Liver (tissue), 9 donors: ENCODE measurements around the gene WNK2. TPM values are rescaled to one million over a fixed set of nuclear protein-coding genes. Genes with fewer than 3 reads are reported as not detected.

Experiments used
- DNase-seq: peaks from one replicate; pipeline ENCODE4 v3.0.0-alpha.2; 2017; ENCODE audit warnings: low spot score
- H3K27ac ChIP-seq, 2 donors: one replicate each; pipeline ENCODE4 v1.7.0; 2013; ENCODE audit warnings: inconsistent platforms in 2 of 2, low read length in 2 of 2, control low read depth in 1 of 2, low read depth in 1 of 2, mild to moderate bottlenecking in 1 of 2
- H3K27me3 ChIP-seq, 4 donors: one replicate each; pipeline versions ENCODE4 v1.6.1 to v1.7.0; 2013; ENCODE audit warnings: low read length in 3 of 4, inconsistent platforms in 1 of 4, mild to moderate bottlenecking in 1 of 4, moderate library complexity in 1 of 4; ENCODE audit not compliant: control insufficient read depth in 4 of 4, insufficient read depth in 4 of 4
- H3K36me3 ChIP-seq, 4 donors: one replicate each; pipeline versions ENCODE4 v1.6.1 to v1.7.0; 2013; ENCODE audit warnings: low read length in 3 of 4, mild to moderate bottlenecking in 3 of 4, low read depth in 1 of 4, moderate library complexity in 1 of 4; ENCODE audit not compliant: control insufficient read depth in 4 of 4, insufficient read depth in 3 of 4
- H3K4me1 ChIP-seq, 4 donors: one replicate each; pipeline versions ENCODE4 v1.6.1 to v1.7.0; 2013; ENCODE audit warnings: low read length in 3 of 4, mild to moderate bottlenecking in 3 of 4, moderate library complexity in 1 of 4; ENCODE audit not compliant: control insufficient read depth in 4 of 4, insufficient read depth in 4 of 4
- H3K4me3 ChIP-seq, 3 donors: one replicate each; pipeline versions ENCODE4 v1.6.1 to v1.7.0; 2013; ENCODE audit warnings: low read length in 3 of 3, control low read depth in 1 of 3, low read depth in 1 of 3, mild to moderate bottlenecking in 1 of 3
- H3K9ac ChIP-seq, 2 donors: one replicate each; pipeline ENCODE4 v1.7.0; 2013; ENCODE audit warnings: low read length in 2 of 2, mild to moderate bottlenecking in 2 of 2, moderate library complexity in 2 of 2, control low read depth in 1 of 2, low read depth in 1 of 2
- H3K9me3 ChIP-seq, 4 donors: one replicate each; pipeline versions ENCODE4 v1.6.1 to v1.7.0; 2013; ENCODE audit warnings: low read length in 3 of 4; ENCODE audit not compliant: control insufficient read depth in 4 of 4
- EGR1 ChIP-seq, 2 donors: IDR thresholded peaks; 2 replicates each; pipeline ENCODE4 v1.6.1; 2016 to 2018; ENCODE audit warnings: antibody characterized with exemption in 2 of 2, low read depth in 2 of 2
- FOXA1 ChIP-seq: IDR thresholded peaks from 2 replicates; pipeline ENCODE4 v1.6.1; 2016; ENCODE audit warnings: antibody characterized with exemption
- FOXA2 ChIP-seq: IDR thresholded peaks from 2 replicates; pipeline ENCODE4 v1.6.1; 2016; ENCODE audit warnings: antibody characterized with exemption
- GABPA ChIP-seq, 2 donors: IDR thresholded peaks in 1 of 2; conservative IDR thresholded peaks in 1 of 2; 2 replicates each; pipeline ENCODE4 v1.6.1; 2016; ENCODE audit warnings: antibody characterized with exemption in 2 of 2, mild to moderate bottlenecking in 1 of 2, moderate library complexity in 1 of 2
- HNF4A ChIP-seq, 2 donors: conservative IDR thresholded peaks; 2 replicates each; pipeline ENCODE4 v1.6.1; 2016; ENCODE audit warnings: antibody characterized with exemption in 2 of 2, mild to moderate bottlenecking in 2 of 2
- HNF4G ChIP-seq: IDR thresholded peaks from 2 replicates; pipeline ENCODE4 v1.6.1; 2016; ENCODE audit warnings: antibody characterized with exemption
- JUND ChIP-seq, 2 donors: IDR thresholded peaks; 2 replicates each; pipeline ENCODE4 v1.6.1; 2016; ENCODE audit warnings: antibody characterized with exemption in 2 of 2
- MAX ChIP-seq: IDR thresholded peaks from 2 replicates; pipeline ENCODE4 v1.6.1; 2016; ENCODE audit warnings: antibody characterized with exemption
- NR2F2 ChIP-seq: IDR thresholded peaks from 2 replicates; pipeline ENCODE4 v1.6.1; 2016; ENCODE audit warnings: antibody characterized with exemption
- RAD21 ChIP-seq, 2 donors: IDR thresholded peaks; 2 replicates each; pipeline ENCODE4 v1.6.1; 2016; ENCODE audit warnings: antibody characterized with exemption in 2 of 2, mild to moderate bottlenecking in 2 of 2
- RXRA ChIP-seq, 2 donors: IDR thresholded peaks; 2 replicates each; pipeline ENCODE4 v1.6.1; 2017 to 2018; ENCODE audit warnings: antibody characterized with exemption in 2 of 2, mild to moderate bottlenecking in 1 of 2
- SP1 ChIP-seq: IDR thresholded peaks from 2 replicates; pipeline ENCODE4 v1.6.1; 2018; ENCODE audit warnings: antibody characterized with exemption, mild to moderate bottlenecking
- TAF1 ChIP-seq: conservative IDR thresholded peaks from 2 replicates; pipeline ENCODE4 v1.6.1; 2016; ENCODE audit warnings: antibody characterized with exemption, mild to moderate bottlenecking
- YY1 ChIP-seq: IDR thresholded peaks from 2 replicates; pipeline ENCODE4 v1.6.1; 2016; ENCODE audit warnings: antibody characterized with exemption, mild to moderate bottlenecking
- WGBS: extraction: QIAGEN DNeasy Blood & Tissue Kit; methylation state at CpG from one replicate; pipeline ENCODE4 v1.1.7; 2013; 5-methylcytosine and 5-hydroxymethylcytosine counted together
- polyA plus RNA-seq, 2 donors: library from polyadenylated mRNA; stranded (reverse) in 1 of 2; unstranded in 1 of 2; fragments of 200-250 nt in 1 of 2; fragments of >200 nt in 1 of 2; fragmentation: Nextera tagmentation in 1 of 2; extraction: Ambion mirVana in 1 of 2; gene quantifications; one replicate each; pipeline versions ENCODE4 v1.2.1 to v1.2.3, GENCODE V29; 2013 to 2015
- total RNA-seq, 2 donors: library from RNA; depleted of rRNA; stranded (reverse); fragments of >200 nt; gene quantifications; one replicate each; pipeline ENCODE4 v1.2.3, GENCODE V29; 2014
- TF ChIP-seq, protein P1 (sequence below): IDR thresholded peaks from 2 replicates; pipeline ENCODE4 v1.6.1; 2016; ENCODE audit warnings: antibody characterized with exemption, mild to moderate bottlenecking
- TF ChIP-seq, protein P2 (sequence below): fragments of 150-350 bp; IDR thresholded peaks from 2 replicates; pipeline ENCODE4 v1.5.1; 2017; ENCODE audit warnings: improper control_type of control experiment, low read depth, low read length; ENCODE audit not compliant: missing input control
- donor health status: healthy.
- donor health status: healthy.
- donor health status: healthy.
- donor health status: healthy.
- donor health status: healthy.

WNK2 gene
- total and polyA plus RNA-seq, 4 donors, result 0.65 to 4.4 (median 1.7) TPM

DNA sequence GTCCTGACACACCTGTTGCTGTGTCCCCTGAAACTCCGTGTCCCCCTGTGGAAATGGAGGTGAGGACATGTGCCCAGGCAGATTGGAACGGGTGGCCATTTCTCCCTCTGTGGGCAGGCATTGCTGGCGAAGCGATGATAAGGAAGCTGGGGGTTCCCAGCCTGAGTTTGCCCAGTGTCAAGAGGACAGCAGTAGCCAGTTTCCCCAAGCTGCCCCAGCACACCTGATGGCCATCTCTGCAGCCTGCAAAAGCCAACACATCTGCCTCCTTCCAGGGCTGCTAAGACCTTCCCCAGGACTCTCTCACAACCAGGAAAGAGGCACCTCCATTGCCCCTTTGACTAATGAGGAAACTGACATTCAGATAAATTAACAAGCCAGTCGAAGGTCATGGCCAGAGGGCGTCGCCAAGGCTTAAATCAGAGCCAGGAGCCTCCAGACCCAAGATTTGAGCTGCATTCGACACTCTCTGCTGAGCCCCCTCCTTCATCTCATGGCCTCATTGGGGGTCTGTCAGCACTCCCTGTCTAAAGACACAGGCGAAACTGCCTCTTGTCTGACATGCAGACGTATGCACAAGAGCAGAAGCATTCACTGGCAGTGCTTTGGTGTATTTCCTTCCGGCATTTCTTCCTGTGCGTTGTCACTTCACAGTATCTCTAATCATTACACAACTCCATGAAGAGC, 10.4 kb upstream of the WNK2 start:
- no peak overlapping the region for H3K9ac ChIP-seq
- H3K4me3 ChIP-seq, result no peak overlapping the region
- no peaks in the 10 kb centered on the region for H3K27me3 ChIP-seq
- TF ChIP-seq, protein P1, sequence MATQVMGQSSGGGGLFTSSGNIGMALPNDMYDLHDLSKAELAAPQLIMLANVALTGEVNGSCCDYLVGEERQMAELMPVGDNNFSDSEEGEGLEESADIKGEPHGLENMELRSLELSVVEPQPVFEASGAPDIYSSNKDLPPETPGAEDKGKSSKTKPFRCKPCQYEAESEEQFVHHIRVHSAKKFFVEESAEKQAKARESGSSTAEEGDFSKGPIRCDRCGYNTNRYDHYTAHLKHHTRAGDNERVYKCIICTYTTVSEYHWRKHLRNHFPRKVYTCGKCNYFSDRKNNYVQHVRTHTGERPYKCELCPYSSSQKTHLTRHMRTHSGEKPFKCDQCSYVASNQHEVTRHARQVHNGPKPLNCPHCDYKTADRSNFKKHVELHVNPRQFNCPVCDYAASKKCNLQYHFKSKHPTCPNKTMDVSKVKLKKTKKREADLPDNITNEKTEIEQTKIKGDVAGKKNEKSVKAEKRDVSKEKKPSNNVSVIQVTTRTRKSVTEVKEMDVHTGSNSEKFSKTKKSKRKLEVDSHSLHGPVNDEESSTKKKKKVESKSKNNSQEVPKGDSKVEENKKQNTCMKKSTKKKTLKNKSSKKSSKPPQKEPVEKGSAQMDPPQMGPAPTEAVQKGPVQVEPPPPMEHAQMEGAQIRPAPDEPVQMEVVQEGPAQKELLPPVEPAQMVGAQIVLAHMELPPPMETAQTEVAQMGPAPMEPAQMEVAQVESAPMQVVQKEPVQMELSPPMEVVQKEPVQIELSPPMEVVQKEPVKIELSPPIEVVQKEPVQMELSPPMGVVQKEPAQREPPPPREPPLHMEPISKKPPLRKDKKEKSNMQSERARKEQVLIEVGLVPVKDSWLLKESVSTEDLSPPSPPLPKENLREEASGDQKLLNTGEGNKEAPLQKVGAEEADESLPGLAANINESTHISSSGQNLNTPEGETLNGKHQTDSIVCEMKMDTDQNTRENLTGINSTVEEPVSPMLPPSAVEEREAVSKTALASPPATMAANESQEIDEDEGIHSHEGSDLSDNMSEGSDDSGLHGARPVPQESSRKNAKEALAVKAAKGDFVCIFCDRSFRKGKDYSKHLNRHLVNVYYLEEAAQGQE, result no peak
- TF ChIP-seq FOXA2 (no peak), HNF4G (no peak), TAF1 (no peak), RXRA (IDR thresholded peaks at IDR 0.05) (no peak), SP1 (no peak), GABPA (IDR thresholded peaks at IDR 0.05 in 1 of 2, conservative IDR thresholded peaks at IDR 0.05 in 1 of 2) (no peak), NR2F2 (no peak), HNF4A (conservative IDR thresholded peaks at IDR 0.05) (no peak), FOXA1 (no peak), MAX (no peak), JUND (IDR thresholded peaks at IDR 0.05) (no peak), EGR1 (IDR thresholded peaks at IDR 0.05; ENCODE audit: low read depth in 2 of 2) (no peak), YY1 (no peak)
- TF ChIP-seq, protein P2, sequence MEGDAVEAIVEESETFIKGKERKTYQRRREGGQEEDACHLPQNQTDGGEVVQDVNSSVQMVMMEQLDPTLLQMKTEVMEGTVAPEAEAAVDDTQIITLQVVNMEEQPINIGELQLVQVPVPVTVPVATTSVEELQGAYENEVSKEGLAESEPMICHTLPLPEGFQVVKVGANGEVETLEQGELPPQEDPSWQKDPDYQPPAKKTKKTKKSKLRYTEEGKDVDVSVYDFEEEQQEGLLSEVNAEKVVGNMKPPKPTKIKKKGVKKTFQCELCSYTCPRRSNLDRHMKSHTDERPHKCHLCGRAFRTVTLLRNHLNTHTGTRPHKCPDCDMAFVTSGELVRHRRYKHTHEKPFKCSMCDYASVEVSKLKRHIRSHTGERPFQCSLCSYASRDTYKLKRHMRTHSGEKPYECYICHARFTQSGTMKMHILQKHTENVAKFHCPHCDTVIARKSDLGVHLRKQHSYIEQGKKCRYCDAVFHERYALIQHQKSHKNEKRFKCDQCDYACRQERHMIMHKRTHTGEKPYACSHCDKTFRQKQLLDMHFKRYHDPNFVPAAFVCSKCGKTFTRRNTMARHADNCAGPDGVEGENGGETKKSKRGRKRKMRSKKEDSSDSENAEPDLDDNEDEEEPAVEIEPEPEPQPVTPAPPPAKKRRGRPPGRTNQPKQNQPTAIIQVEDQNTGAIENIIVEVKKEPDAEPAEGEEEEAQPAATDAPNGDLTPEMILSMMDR, result no peak
- no peaks in the 10 kb centered on the region for H3K9me3 ChIP-seq
- no peak for DNase-seq
- no peaks in the 10 kb centered on the region for H3K4me1 ChIP-seq
- WGBS, result 76% methylated on average over 12 of the region's 12 CpGs
- no peak overlapping the region for H3K27ac ChIP-seq
- no peaks in the 10 kb centered on the region for H3K36me3 ChIP-seq

DNA sequence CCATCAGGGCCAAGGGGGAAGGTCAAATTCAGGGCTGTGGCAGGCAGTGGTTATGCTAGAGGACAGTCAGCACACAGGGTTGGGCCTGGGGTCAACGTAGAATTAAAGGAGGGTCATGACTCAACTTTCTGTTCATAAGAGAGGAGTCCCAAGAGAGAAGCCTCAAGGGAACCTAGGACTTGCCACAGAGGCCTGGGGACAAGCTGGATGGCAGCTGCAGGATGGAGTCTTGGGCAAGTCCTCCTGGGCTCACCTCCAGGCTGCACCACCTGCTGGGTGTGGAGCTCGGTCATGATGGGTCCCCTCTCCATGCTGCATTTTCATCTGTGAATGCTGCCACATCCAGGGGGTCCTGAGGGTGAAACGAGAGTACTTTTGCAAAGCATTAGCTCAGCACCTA, 9.0 kb upstream of the WNK2 start:
- Histone ChIP-seq H3K27ac (no peak overlapping the region), H3K4me1 (no peaks in the 10 kb centered on the region), H3K9me3 (no peaks in the 10 kb centered on the region), H3K4me3 (no peak overlapping the region), H3K36me3 (no peaks in the 10 kb centered on the region), H3K9ac (no peak overlapping the region), H3K27me3 (no peaks in the 10 kb centered on the region)
- TF ChIP-seq RXRA (IDR thresholded peaks at IDR 0.05), result no peak
- no peak for TF ChIP-seq NR2F2
- TF ChIP-seq RAD21 (IDR thresholded peaks at IDR 0.05), result no peak
- 81% methylated on average over 3 of the region's 3 CpGs for WGBS
- no peak for DNase-seq
